ENCODE results near the gene HACL1.

- TF ChIP-seq CTCF (IDR thresholded peaks at IDR 0.05), result no peak
- no peak for TF ChIP-seq ZFX (IDR thresholded peaks at IDR 0.05; ENCODE audit: borderline replicate concordance)
These were observed 13.6 kb upstream of the HACL1 start for GRCh38 chr3:15614958-15615357.

Data from 22Rv1 (cell line).